ENCODE measurements around the gene NKX2-3.

NKX2-3 gene

DNA sequence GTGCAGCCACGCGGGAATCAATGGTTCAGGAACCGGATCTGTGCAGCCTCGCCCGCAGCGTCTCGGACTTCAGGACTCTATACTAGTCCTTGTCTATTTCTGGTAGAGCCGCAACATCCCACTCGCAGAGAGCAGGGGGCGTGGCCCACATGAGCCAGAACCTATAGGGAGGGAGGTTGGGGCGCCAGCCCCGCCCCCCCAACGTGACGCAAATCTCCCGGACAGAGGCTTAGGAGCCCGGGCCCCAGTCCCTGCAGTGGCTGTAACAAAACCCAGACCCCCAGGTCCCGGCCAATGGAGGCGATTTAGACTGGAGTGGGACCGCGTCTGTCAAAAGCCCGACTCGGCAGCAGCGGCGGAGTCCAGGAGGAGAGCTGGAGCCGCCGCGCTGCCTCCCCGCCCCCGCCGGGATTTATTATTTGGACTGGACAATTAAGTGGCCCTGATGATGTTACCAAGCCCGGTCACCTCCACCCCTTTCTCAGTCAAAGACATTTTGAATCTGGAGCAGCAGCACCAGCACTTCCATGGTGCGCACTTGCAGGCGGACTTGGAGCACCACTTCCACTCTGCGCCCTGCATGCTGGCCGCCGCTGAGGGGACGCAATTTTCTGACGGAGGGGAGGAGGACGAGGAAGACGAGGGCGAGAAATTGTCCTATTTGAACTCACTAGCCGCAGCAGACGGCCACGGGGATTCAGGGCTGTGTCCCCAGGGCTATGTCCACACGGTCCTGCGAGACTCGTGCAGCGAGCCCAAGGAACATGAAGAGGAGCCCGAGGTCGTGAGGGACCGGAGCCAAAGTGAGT, at the start of gene NKX2-3:
NKX2-3 (plus strand) TSS at position 256 of the 809 bp plus-strand sequence; CDS start at position 446, 190 bp downstream.
- no peak within 1 kb of the TSS for H3K27ac ChIP-seq
- DNase-seq (ENCODE audit: low read depth, low spot score) = no peak

DNA sequence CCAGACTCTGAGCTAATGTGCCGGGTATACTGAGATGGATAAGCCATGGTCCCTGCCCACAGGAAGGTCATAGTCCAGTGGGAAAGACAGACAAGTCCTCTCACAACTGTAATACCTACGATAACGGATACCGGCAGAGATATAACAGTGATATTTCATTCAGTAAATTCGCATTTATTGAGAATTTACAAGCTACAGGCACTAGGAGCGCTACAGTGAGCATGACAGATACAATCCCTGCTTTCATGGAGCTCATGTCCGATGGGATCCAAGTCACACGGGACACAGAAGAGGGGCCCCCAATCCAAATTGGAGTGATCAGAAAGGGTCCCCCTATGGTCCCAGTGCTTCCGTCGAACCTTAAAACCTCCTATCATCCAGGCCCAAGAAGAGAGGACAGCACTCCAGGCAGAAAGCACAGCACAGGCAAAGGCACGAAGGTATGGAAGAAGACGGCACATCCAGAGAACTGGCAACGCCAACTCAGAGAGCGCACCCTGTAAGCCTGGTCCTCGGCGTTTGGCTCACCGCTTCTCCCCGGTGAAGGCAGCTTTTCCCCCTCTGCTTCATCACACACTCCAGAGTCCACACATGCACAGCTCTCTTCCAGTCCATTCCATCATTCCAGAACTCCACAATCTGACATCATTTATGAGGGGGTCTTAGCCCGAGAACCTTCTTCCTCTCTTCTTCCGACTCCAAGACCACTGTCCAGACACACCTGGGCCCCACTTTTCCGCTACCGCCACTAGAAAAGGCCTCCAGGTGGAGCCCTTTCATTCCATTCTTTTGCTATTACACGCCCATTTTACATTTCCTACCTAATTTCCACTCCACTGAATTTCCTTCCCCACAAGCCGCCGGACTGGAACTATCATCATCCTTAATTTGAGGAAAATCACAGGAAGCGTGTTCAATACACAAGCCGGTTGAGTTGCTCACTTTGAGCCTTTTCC, 47.8 kb upstream of the NKX2-3 start:
- no peak overlapping the region for H3K27ac ChIP-seq

DNA sequence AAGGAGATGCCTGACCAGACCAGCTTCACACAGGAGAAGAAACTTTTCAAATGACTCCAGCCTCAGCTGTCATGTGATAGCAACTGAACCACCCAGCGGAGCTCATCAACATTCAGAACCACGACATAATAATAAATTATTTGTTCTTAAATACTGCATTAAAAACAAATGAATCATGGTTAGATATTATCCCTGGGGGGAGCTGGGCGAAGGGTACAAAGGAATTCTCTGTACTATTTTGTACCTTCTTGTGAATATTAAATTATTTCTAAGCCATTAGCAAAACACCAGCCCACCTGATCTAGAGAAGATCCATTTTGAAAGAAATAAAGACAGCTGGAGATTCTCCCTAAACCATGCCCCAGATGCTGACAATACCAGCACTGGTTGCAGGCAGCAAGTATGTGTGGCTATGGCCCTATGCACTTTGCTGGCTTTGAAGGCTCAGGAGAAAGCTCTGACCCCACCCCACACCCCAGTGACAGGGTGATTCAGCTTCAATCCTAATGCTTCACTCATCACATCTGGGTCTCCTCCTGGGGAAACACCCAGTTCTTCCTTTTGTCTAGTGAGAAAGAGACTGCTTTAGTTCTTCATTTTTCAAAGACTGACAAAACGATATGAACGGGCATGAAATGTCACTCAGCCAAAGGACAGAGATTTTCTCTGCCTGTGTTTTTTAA, 45.5 kb upstream of the NKX2-3 start:
- DNase-seq (ENCODE audit: low read depth, low spot score) = no peak
- no peak overlapping the region for H3K27ac ChIP-seq

More for the DNA sequence above, 47.8 kb upstream of the NKX2-3 start:
- DNase-seq (ENCODE audit: low read depth, low spot score) = no peak

DNA sequence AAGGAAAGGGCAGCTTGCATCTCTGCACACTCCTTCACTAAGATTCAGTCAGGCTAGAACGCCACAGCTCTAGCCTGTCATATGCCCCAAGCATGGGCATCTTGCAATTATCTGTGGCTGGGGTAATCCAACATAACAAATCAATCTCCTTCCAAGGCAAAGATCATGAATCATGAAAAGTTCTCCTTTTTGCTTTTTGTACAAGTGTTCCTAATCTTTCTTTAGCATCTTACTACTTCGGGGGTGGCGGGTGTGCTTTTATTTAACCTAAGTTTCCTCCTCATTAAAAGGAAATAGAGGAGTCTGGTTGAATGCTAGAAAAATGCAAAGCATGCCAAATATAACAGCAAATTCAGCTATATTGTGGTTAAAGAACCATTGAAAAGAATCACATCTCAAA, 43.5 kb upstream of the NKX2-3 start:
- DNase-seq (ENCODE audit: low read depth, low spot score) = no peak

DNA sequence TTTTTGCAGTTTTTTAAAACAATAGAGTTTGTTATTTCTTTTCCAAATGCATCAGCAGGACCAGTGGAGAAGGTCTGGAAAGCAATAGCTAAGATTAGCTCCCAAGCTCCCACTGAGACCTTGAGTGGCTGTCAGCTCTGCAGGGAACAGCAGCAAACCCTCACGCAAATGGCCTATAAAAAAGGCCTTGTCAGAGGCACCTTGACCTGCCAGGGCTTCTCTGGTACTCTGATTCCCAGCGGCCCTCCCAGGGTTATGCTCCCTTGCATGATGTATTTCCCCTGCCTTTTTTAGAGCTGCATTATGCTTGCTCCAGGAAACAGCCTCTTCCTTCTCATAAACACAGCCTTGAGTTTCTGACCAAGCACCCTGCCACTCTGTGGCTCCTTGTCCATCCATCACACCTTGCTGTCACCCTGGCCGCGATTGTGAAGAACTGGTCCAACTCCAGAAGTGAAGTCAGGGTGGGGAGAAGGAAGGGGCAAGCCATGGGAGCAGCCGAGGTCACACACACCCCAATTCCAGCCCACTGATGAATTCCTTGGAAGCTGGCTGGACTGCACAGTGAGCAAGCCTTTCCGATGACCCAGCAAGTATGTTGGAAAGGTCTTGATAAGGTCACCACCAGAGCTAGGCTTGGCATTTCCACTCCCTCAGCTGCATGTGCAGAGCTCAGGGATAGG, 35.3 kb upstream of the NKX2-3 start:
- H3K27ac ChIP-seq = no peak overlapping the region
- no peak for DNase-seq (ENCODE audit: low read depth, low spot score)

More for the DNA sequence above, 43.5 kb upstream of the NKX2-3 start:
- H3K27ac ChIP-seq = no peak overlapping the region

DNA sequence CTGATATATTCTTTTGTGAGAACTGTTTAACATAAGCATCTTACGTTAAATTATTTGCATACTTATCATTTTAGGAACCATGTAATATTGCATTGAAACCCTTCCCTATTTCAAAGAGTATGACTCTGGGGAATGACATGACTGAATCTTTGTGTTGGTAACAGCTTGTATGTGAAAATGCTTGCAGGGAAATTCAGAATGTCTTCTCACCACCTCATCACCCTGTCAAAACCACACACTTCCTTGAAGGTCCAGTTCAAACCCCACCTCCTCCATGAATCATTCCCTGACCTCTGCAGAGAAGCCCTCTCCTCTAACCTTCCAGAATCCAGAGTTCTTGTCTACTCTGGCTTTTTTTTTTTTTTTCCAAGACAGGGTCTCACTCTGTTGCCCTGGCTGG, 26.3 kb upstream of the NKX2-3 start:
- DNase-seq (ENCODE audit: low read depth, low spot score) = no peak

DNA sequence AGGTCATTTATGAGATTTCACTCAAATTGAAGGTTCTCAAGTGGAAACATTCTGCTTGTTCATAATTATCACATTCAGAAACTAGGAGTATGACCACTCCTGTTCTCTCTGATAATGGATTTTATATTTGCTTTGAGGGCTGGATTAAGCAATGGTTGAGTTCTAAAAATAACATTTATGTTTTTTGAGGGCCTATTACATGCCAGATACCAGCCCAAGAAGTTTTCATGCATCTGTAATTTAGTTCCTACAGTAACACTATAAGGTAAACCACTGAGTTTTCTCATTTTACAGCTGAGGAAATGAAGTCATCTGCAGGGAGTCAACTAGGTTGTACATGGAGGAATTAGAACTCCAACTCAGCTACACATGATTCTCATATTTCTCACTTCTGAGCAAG, 25.5 kb upstream of the NKX2-3 start:
- DNase-seq (ENCODE audit: low read depth, low spot score) = no peak
- no peak overlapping the region for H3K27ac ChIP-seq

More for the DNA sequence above, 26.3 kb upstream of the NKX2-3 start:
- H3K27ac ChIP-seq = no peak overlapping the region

DNA sequence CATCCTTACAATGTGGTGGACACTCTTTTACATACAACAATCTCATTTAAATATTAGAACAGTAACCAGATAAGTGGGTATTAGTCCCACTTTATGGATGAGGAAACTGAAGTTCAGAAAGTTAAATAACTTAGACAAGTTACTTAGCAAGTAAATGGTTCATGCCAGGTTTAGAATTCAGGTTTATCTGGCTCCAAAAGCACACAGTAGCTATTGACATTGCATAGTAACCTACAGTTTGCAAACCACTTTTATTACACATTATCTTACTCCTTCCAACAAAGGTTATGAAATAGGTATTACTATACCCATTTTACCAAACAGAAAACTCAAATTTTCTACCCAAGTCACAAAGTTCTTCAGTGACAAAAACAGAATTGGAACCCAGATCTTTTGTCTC, 19.7 kb upstream of the NKX2-3 start:
- DNase-seq (ENCODE audit: low read depth, low spot score) = no peak
- H3K27ac ChIP-seq = no peak overlapping the region

DNA sequence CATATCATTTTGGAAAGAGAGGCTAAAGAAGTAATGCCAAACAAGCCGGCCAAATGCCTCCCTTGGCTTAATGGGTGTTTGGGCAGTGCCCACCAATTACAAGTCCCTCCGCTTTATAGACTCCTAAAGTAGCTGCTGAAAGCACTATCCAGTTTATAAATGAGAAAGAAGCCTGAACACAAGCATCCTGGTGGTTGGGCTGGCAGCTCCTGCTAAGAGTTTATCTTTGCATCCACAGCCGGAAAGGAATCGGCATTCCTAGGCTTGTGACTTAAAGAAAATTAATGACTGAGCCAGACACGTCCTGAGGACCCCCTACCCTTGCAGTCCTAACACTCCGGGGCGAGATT, 13.1 kb upstream of the NKX2-3 start:
- no peak overlapping the region for H3K27ac ChIP-seq
- no peak for DNase-seq (ENCODE audit: low read depth, low spot score)

DNA sequence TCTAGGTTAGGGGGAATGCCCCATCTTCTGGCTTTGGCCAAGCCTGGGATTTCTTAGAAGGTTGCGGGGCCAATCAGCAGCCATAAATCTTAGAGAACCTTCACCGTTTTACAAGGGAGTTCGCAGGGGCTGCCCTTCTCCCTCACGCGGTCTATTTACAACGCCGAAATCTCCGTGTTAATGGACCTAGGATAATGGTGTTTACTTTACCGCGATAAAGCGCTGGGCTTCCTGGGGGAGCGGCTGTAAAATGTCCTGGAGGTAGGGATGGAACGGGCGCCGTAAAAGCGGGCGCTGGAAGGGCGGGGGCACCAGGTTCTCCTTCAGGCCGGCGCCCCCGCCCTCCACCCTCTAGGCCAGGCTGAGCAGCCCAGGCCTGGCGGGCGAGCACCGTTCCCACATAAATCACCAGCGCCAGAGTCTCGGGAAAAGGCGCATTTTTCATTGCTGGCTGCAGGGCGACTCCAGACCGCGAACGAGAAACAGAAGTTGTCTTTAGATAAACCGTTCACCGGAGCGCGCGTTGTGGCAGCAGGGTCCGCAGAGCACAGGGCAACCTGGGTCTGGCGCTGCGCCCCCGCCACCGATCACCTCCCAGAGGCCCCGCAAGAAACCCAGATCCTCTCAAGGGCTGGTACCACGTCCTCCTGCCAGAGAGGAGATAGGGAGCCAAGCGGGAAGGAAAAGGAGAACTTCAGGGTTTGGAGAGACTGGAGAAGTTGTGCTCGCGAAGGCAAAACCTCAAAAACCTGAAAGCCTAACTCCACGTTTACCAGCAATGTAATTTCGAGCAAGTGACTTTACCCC, 12.5 kb upstream of the NKX2-3 start:
- no peak for DNase-seq (ENCODE audit: low read depth, low spot score)
- no peak overlapping the region for H3K27ac ChIP-seq

DNA sequence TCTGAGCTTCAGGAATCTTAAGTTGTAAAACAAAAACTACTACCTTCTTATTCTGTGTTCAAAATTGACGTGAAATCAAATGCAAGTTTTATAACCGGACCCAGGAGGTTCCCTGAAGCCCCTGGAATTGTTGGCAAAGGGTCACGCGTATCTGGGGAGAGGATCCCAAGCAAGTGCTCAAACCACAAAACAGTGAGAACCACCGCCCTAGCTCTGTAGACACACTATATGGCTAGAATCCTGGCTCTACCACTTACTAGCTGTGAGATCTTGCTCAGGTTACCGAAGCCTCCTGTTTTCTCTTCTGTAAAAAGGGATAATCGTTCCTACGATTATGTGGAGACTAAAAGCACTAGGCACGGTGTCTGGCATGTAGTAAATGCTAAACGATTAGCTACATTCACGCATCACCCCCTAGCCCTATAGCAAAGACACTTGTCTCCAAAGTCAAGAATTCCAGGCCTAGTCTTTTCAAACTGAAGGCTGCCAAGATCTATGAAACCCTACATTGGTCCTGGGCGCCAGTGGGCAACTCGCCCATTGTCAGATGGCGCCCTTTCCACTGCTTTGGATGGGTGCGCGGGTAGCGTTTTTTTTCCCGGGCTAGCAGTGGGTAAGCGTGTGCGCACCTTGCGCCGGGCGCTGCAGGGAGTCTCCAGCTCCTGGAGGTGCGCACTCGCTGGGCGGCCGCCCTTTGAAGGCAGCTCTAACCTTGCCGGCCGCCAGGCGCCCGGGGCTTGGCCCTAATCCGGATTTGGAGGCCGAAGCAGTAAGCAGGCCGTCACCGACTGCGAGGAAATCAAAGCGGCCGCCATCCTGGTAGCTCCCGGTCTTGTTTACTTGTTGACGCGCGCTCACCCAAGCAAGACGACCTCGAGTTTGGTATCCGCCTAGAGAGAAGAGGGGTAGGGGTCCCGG, 11.6 kb upstream of the NKX2-3 start:
- no peak for DNase-seq (ENCODE audit: low read depth, low spot score)
- no peak overlapping the region for H3K27ac ChIP-seq

DNA sequence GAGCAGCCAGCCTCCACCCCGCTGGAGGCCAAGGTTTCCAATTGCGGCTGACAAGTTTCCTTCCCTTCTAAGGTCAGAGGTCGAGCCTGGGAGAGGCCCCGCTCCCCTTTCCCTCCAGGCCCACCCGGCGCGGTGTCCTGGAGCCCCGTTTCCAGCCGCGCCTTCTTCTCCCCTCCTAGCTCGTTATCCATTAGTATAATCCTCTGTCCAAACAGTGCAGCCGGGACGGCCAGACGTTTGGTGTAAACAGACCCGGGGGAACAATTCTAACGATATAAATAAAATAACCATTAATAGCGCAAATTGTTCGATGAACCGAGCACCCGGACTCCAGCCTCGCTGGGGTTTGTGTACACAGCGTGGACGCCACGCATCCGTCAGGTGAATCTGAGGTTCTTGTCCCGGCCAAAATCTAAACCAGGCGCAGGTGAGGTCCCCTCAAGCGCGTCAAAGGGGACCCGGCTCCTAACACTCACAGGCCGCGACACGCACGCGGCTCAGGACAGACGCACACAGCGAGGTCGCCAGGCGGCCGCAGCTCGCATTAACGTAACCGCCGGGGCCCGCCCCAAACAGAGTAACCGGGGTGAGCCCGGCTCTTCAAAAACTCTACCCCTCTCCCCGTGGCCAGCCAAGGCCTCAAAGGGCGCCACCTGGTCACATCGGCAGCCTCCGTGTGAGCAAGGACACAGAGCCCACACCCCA, 10.8 kb upstream of the NKX2-3 start:
- no peak overlapping the region for H3K27ac ChIP-seq
- no peak for DNase-seq (ENCODE audit: low read depth, low spot score)

DNA sequence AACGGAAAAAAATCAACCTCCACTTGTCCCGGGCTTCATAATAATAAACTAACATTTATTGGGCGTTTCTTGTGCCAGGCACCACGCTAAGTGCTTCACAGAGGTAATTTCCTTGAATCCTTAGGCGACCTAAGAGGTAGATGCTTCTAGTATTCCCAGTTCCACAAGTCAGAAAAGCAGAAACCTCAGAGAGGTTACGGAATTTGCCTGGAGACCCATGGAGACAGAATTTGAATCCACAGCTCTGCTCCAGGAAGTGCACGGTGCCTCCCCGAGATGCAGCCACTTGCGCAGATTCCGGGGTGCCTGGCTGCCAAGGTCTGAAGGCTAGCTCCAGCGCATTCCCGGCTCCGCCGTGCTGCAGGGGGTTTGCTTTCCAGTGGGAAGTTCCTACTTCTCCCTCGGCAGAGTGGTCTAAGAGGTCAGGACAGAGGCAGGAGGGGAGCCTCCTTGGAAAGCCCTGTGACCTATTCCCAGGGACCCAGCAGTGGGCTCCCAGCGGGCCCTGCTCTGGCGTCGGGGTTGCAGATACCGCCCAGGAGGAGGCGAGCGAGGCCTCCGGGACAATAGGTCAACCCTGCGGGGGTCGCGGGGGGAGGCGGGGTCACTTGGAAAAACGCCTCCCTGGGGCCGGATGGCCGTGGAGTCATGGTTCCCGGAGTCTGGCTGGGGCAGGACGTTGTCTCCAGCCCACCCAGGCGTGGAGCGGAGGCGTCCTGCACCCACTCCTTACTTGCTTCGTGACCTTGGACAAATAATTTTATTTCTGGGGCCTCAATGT, 10.1 kb upstream of the NKX2-3 start:
- no peak overlapping the region for H3K27ac ChIP-seq
- no peak for DNase-seq (ENCODE audit: low read depth, low spot score)

DNA sequence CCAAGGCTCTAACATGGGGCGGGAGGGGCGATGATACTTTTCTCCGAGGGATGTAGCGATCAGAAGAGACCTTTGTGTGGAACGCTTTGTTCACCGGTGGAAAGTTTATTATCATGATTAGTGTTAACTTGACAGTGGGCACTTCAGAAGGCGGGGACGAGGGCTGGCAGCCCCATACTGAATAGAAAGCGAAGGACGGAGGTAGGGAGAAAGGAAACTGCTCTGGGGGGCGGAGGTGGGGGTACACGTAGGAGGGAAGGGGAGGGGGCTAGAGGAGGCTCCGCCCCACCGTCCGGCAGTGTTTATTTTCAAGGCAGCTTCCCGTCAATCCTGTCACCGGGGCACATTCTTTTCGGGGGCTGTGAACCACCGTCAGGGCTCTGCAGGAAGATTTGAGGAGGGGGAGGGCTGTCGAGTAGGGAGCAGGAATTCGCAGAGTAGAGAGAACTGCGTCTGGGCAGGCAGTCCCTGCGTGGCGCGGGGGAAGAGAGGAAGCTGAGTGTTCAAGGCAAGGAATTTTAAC, 9.4 kb upstream of the NKX2-3 start:
- no peak for DNase-seq (ENCODE audit: low read depth, low spot score)
- H3K27ac ChIP-seq = no peak overlapping the region

DNA sequence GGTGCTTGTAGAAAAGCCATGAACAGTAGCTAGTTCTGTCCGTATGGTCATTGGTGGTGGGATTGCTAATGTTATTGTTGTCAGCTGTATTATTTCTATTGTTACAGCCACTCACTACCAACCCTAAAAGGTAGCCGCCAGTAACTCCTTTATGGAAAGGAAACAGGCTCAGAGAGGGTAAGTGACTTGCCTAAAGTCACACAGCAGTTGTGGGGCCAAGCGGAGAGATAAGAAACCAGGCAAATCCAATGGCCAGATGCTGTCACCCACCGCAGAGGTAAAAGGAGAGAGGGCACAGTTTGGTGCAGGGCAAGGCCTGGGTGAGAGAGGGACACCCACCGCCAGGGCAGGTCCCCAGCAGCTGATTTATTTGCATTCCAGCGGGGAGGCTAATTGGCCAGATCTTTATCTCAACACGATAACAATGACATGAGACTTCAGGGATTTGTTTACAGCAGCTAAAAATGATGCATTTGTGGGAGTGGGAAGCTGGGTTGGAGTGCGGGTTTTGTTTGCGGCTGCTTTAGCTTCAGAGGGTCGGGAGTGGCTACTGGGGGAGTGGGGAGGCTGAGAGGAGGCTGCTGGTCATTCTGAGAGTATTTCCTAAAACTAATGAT, 8.6 kb upstream of the NKX2-3 start:
- DNase-seq (ENCODE audit: low read depth, low spot score) = no peak
- H3K27ac ChIP-seq = no peak overlapping the region

DNA sequence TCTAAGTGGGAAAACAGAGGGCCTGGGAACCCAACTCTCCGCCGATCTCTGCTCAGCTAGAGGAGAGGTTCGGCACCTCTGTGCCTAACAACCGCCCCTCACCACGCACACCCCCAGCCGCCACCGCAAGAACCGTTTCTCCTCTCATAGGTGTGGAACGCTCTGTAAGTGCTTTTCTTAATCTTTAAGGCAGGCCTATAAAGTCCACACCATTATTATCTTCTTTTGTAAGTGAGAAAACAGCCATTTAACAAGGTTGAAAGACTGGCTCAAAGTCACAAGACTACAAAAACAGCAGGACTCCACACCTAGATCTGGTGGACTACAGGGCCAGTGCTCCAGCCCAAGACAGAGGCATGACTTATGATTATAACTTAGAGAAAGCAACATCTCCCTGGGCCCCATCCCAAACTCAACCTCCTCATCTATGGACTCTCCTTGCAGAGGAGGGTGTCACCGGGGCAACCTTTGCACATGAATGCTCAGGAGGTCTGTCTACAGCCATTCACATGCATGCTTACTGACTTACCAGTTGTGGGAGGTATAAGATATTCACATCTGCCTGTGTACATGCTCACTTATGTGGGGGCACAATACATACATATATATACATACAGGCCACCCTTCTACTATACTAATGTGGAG, 7.9 kb upstream of the NKX2-3 start:
- no peak overlapping the region for H3K27ac ChIP-seq
- DNase-seq (ENCODE audit: low read depth, low spot score) = no peak
